Stomach (tissue), 4 donors: ENCODE data around the gene ACSF3.

Source experiments
- EP300 ChIP-seq: sonication (generic); formaldehyde crosslinking; IDR thresholded peaks from one replicate; pipeline ENCODE4 v1.6.1; 2017; ENCODE audit warnings: antibody characterized with exemption
- TF ChIP-seq, protein P1 (sequence below), 7 experiments: fragments of 450-650 bp in 4 of 7; fragments of 200-600 bp in 3 of 7; sonication (generic) in 3 of 7; IDR thresholded peaks; one replicate each; pipeline ENCODE4 v1.5.1; 2016 to 2019; ENCODE audit warnings: antibody characterized with exemption in 7 of 7, control low read depth in 2 of 7, mild to moderate bottlenecking in 1 of 7

DNA sequence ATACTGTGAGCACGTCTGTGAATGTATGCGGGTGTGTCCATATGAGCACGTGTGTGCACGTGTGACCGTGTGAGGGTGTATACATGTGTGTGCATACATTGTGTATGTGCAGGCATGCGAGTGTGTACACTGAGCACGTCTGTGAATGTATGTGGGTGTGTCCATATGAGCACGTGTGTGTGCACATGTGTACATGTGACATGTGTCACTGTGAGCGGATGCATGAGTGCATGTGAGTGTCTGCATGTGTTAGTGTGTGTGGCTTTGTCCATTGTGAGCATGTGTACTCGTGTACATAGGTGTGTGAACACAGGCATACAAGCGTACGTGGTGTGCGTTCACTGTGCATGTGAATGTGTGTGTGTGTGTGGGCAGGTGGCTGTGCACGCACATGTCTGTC is 17.5 kb upstream of the ACSF3 start:
- TF ChIP-seq EP300: no peak
- TF ChIP-seq, protein P1, sequence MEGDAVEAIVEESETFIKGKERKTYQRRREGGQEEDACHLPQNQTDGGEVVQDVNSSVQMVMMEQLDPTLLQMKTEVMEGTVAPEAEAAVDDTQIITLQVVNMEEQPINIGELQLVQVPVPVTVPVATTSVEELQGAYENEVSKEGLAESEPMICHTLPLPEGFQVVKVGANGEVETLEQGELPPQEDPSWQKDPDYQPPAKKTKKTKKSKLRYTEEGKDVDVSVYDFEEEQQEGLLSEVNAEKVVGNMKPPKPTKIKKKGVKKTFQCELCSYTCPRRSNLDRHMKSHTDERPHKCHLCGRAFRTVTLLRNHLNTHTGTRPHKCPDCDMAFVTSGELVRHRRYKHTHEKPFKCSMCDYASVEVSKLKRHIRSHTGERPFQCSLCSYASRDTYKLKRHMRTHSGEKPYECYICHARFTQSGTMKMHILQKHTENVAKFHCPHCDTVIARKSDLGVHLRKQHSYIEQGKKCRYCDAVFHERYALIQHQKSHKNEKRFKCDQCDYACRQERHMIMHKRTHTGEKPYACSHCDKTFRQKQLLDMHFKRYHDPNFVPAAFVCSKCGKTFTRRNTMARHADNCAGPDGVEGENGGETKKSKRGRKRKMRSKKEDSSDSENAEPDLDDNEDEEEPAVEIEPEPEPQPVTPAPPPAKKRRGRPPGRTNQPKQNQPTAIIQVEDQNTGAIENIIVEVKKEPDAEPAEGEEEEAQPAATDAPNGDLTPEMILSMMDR (IDR thresholded peaks at IDR 0.05): no peak
